PC-9 (cell line): ENCODE measurements around the gene MB21D2. TPM values are rescaled to one million over a fixed set of nuclear protein-coding genes. Genes with fewer than 3 reads are reported as not detected.

ENCODE experiments used
- BruUV-seq: library from RNA; stranded (reverse); fragments of 400-500 nt; replicated peaks from 2 replicates; lab custom pipeline; 2021; lab: Mats Ljungman, UMichigan
- CTCF ChIA-PET: fragments of 300-600 bp; sonication (Branson Sonifier 250); formaldehyde crosslinking; loops from one replicate; lab custom pipeline; 2022; ENCODE audit warnings: antibody characterized with exemption; lab: Charles Lee
- POLR2A ChIA-PET: fragments of 300-600 bp; sonication (Branson Sonifier 250); formaldehyde crosslinking; loops from one replicate; lab custom pipeline; 2022; ENCODE audit warnings: antibody characterized with exemption; ENCODE audit not compliant: unreplicated experiment; lab: Charles Lee
- DNase-seq, 2 experiments: peaks; one replicate each; pipeline versions ENCODE4 v3.0.0 to v3.0.0-alpha.2; 2015 to 2022; ENCODE audit warnings: mixed read lengths in 1 of 2
- H2AFZ ChIP-seq: fragments of 200-600 bp; sonication (generic); 2 replicates; pipeline ENCODE4 v1.8.1; 2017; ENCODE audit warnings: antibody characterized with exemption
- H3F3A ChIP-seq: fragments of 200-600 bp; sonication (generic); 2 replicates; pipeline ENCODE4 v1.8.1; 2017; ENCODE audit warnings: antibody characterized with exemption, mild to moderate bottlenecking, low read depth; ENCODE audit not compliant: insufficient read depth
- H3K27ac ChIP-seq: fragments of 200-600 bp; sonication (generic); 2 replicates; pipeline ENCODE4 v1.6.1; 2016; ENCODE audit warnings: mixed run types
- H3K27me3 ChIP-seq: fragments of 200-600 bp; sonication (generic); 2 replicates; pipeline ENCODE4 v1.6.1; 2016; ENCODE audit warnings: low read depth, mixed run types; ENCODE audit not compliant: insufficient read depth
- H3K36me3 ChIP-seq: fragments of 200-600 bp; sonication (generic); 2 replicates; pipeline ENCODE4 v1.6.1; 2016; ENCODE audit warnings: low read depth, mixed run types
- H3K4me1 ChIP-seq: fragments of 200-600 bp; sonication (generic); replicated peaks from 2 replicates; pipeline ENCODE4 v1.6.1; 2016; ENCODE audit warnings: mixed run types; ENCODE audit not compliant: insufficient read depth
- H3K4me2 ChIP-seq: fragments of 200-600 bp; sonication (generic); 2 replicates; pipeline ENCODE4 v1.6.1; 2017; ENCODE audit warnings: mixed run types
- H3K4me3 ChIP-seq: fragments of 200-600 bp; sonication (generic); 2 replicates; pipeline ENCODE4 v1.6.1; 2016; ENCODE audit warnings: mixed run types
- H3K79me2 ChIP-seq: fragments of 200-600 bp; sonication (generic); 2 replicates; pipeline ENCODE4 v1.6.1; 2017; ENCODE audit warnings: low read depth, mixed run types
- H3K9me2 ChIP-seq: fragments of 200-600 bp; sonication (generic); 2 replicates; pipeline ENCODE4 v1.8.1; 2017; ENCODE audit warnings: mild to moderate bottlenecking; ENCODE audit not compliant: insufficient read depth
- H3K9me3 ChIP-seq: fragments of 200-600 bp; sonication (generic); 2 replicates; pipeline ENCODE4 v1.8.1; 2016; ENCODE audit warnings: low read depth; ENCODE audit not compliant: insufficient read depth
- H4K20me1 ChIP-seq: fragments of 200-600 bp; sonication (generic); 2 replicates; pipeline ENCODE4 v1.8.1; 2017; ENCODE audit not compliant: insufficient read depth
- CTCF ChIP-seq: fragments of 200-600 bp; sonication (generic); conservative IDR thresholded peaks from 2 replicates; pipeline ENCODE4 v1.6.1; 2017; ENCODE audit warnings: mixed run types, antibody characterized with exemption, mild to moderate bottlenecking, moderate library complexity
- EZH2 ChIP-seq: fragments of 200-600 bp; sonication (generic); IDR thresholded peaks from 2 replicates; pipeline ENCODE4 v1.8.0; 2017; ENCODE audit warnings: antibody characterized with exemption, low read depth
- intact Hi-C: fragments of 100-400 bp; cut with micrococcal nuclease; formaldehyde crosslinking; loops from one replicate; pipeline ENCODE4 v1.10.0; 2022; ENCODE audit not compliant: unreplicated experiment
- total RNA-seq: library from RNA; stranded (reverse); gene quantifications from 2 replicates; pipeline ENCODE4 v1.2.3, GENCODE V29; 2021

The MB21D2 gene
- total RNA-seq, 1 experiment from 2014 or later = 5.1 TPM

- no peaks in the 10 kb centered on the region for H3K36me3 ChIP-seq
- no peaks in the 10 kb centered on the region for H3K9me3 ChIP-seq
- ChIA-PET POLR2A (no interaction called here), CTCF (no interaction called here)
- no peak for TF ChIP-seq EZH2
- H3K27me3 ChIP-seq = no peaks in the 10 kb centered on the region
- H2AFZ ChIP-seq = no peak overlapping the region
- no peaks in the 10 kb centered on the region for H3F3A ChIP-seq
- DNase-seq = no peak
- H3K4me3 ChIP-seq = no peak overlapping the region
- no peak overlapping the region for H3K27ac ChIP-seq
- intact Hi-C loops = no loop called here
- no peaks in the 10 kb centered on the region for H3K4me1 ChIP-seq
- H3K4me2 ChIP-seq = no peak overlapping the region
- BruUV-seq = no TSS peak
- no peaks in the 10 kb centered on the region for H4K20me1 ChIP-seq
- H3K9me2 ChIP-seq = no peaks in the 10 kb centered on the region
- no peaks in the 10 kb centered on the region for H3K79me2 ChIP-seq
These were observed 29.8 kb upstream of the MB21D2 start for GRCh38 chr3:192947421-192947820.

- H3K9me3 ChIP-seq = no peaks in the 10 kb centered on the region
- CTCF ChIA-PET = no interaction called here
- no peaks in the 10 kb centered on the region for H3F3A ChIP-seq
- H4K20me1 ChIP-seq = no peaks in the 10 kb centered on the region
- no peaks in the 10 kb centered on the region for H3K36me3 ChIP-seq
- H3K27me3 ChIP-seq = no peaks in the 10 kb centered on the region
- H3K79me2 ChIP-seq = no peaks in the 10 kb centered on the region
- H3K9me2 ChIP-seq = no peaks in the 10 kb centered on the region
- no TSS peak for BruUV-seq
- TF ChIP-seq EZH2 (no peak), CTCF (no peak)
- POLR2A ChIA-PET = no interaction called here
- intact Hi-C loops = no loop called here
- H3K4me1 ChIP-seq = peaks cover 6% of the 10 kb centered on the region; the same call in 1 of the 2 replicates
- H3K27ac ChIP-seq = no peak overlapping the region
- no peak for DNase-seq
- H3K4me3 ChIP-seq = no peak overlapping the region
- H2AFZ ChIP-seq = no peak overlapping the region
- H3K4me2 ChIP-seq = no peak overlapping the region
These were observed 25.7 kb upstream of the MB21D2 start for GRCh38 chr3:192943393-192943792.

- no TSS peak for BruUV-seq
- H3K9me2 ChIP-seq = no peaks in the 10 kb centered on the region
- POLR2A ChIA-PET = interaction anchor here (0.7 kb wide), 1 partner anchor 25 kb away, joined by 4 read pairs; the partner anchor contains the start of gene MB21D2
- no peak for TF ChIP-seq CTCF
- TF ChIP-seq EZH2 = no peak
- no peaks in the 10 kb centered on the region for H3K9me3 ChIP-seq
- no peaks in the 10 kb centered on the region for H3F3A ChIP-seq
- peaks cover 6% of the 10 kb centered on the region; the same call in 1 of the 2 replicates for H3K4me1 ChIP-seq
- H3K4me3 ChIP-seq = no peak overlapping the region
- H3K27ac ChIP-seq = no peak overlapping the region
- CTCF ChIA-PET = no interaction called here
- no peak overlapping the region for H3K4me2 ChIP-seq
- no peak for DNase-seq
- H3K36me3 ChIP-seq = no peaks in the 10 kb centered on the region
- intact Hi-C loops = no loop called here
- H4K20me1 ChIP-seq = no peaks in the 10 kb centered on the region
- no peaks in the 10 kb centered on the region for H3K27me3 ChIP-seq
- no peaks in the 10 kb centered on the region for H3K79me2 ChIP-seq
- no peak overlapping the region for H2AFZ ChIP-seq
These were observed 25.0 kb upstream of the MB21D2 start for GRCh38 chr3:192942625-192943024.

- H3K9me3 ChIP-seq = no peaks in the 10 kb centered on the region
- H3K9me2 ChIP-seq = no peaks in the 10 kb centered on the region
- no peaks in the 10 kb centered on the region for H3K27me3 ChIP-seq
- H3K4me3 ChIP-seq = no peak overlapping the region
- no peaks in the 10 kb centered on the region for H3F3A ChIP-seq
- H3K27ac ChIP-seq = no peak overlapping the region
- H2AFZ ChIP-seq = peak overlapping the region; percentile 56; the same call in 1 of the 2 replicates
- POLR2A ChIA-PET = interaction anchor here (0.6 to 0.7 kb wide), 2 partner anchors 13 to 1854 kb away, joined by 4 to 5 read pairs; no protein-coding TSS in a partner anchor
- peaks cover 6% of the 10 kb centered on the region; the same call in 1 of the 2 replicates for H3K4me1 ChIP-seq
- H4K20me1 ChIP-seq = no peaks in the 10 kb centered on the region
- no peaks in the 10 kb centered on the region for H3K36me3 ChIP-seq
- no peak for DNase-seq
- no peaks in the 10 kb centered on the region for H3K79me2 ChIP-seq
- CTCF ChIA-PET = no interaction called here
- no TSS peak for BruUV-seq
- H3K4me2 ChIP-seq = no peak overlapping the region
- intact Hi-C loops = no loop called here
- TF ChIP-seq CTCF (no peak), EZH2 (no peak)
These were observed 22.5 kb upstream of the MB21D2 start for GRCh38 chr3:192940129-192940528.
